Fibroblast of gingiva (primary cell): Measurements from ENCODE around the gene ARHGEF39.

Experiments
- DNase-seq: peaks from one replicate; pipeline ENCODE4 v3.0.0-alpha.2; 2011; ENCODE audit warnings: low read depth

ARHGEF39 gene

GRCh38 chr9:35691334-35691650 lies 26.3 kb upstream of the ARHGEF39 start:
- no peak for DNase-seq

- DNase-seq, result peak; percentile 83
Observed at GRCh38 chr9:35690614-35691333, 25.8 kb upstream of the ARHGEF39 start.

- no peak for DNase-seq
Observed at GRCh38 chr9:35690294-35690613, 25.3 kb upstream of the ARHGEF39 start.

- DNase-seq, result peak; percentile 90
Observed at GRCh38 chr9:35689542-35690293, 24.7 kb upstream of the ARHGEF39 start, which contains the start of gene TPM2. Gene TPM2 (minus strand): TSS chr9:35689925. CDS start chr9:35689817, 108 bp downstream.

- peak; percentile 74 for DNase-seq
Observed at GRCh38 chr9:35688558-35689541, 23.9 kb upstream of the ARHGEF39 start.

- DNase-seq, result no peak
Observed at GRCh38 chr9:35687972-35688557, 23.1 kb upstream of the ARHGEF39 start.

- DNase-seq, result no peak
Observed at GRCh38 chr9:35687306-35687705, 22.3 kb upstream of the ARHGEF39 start.

GRCh38 chr9:35686222-35687203 lies 21.5 kb upstream of the ARHGEF39 start:
- DNase-seq, result peak; percentile 47

GRCh38 chr9:35685506-35685905 lies 20.5 kb upstream of the ARHGEF39 start:
- DNase-seq, result no peak

- DNase-seq, result no peak
Observed at GRCh38 chr9:35684921-35685320, 19.9 kb upstream of the ARHGEF39 start.

- no peak for DNase-seq
Observed at GRCh38 chr9:35683323-35683722, 18.3 kb upstream of the ARHGEF39 start.

- DNase-seq, result no peak
Observed at GRCh38 chr9:35682520-35683315, 17.7 kb upstream of the ARHGEF39 start.

- no peak for DNase-seq
Observed at GRCh38 chr9:35682051-35682450, 17.1 kb upstream of the ARHGEF39 start.

GRCh38 chr9:35681341-35682002 lies 16.5 kb upstream of the ARHGEF39 start:
- peak; percentile 36 for DNase-seq

- peak; percentile 72 for DNase-seq
Observed at GRCh38 chr9:35680331-35681105, 15.5 kb upstream of the ARHGEF39 start.

GRCh38 chr9:35679766-35680330 lies 14.9 kb upstream of the ARHGEF39 start:
- DNase-seq, result no peak

- no peak for DNase-seq
Observed at GRCh38 chr9:35679091-35679490, 14.1 kb upstream of the ARHGEF39 start.

GRCh38 chr9:35675732-35676392 lies 10.9 kb upstream of the ARHGEF39 start:
- no peak for DNase-seq
